HG03354 (cell line): ENCODE results near the gene MINDY3.

ENCODE experiments used
- ATAC-seq: cut with Tn5 transposase; IDR thresholded peaks from one replicate; pipeline ENCODE4 v1.9.1; 2021; ENCODE audit warnings: mild to moderate bottlenecking; ENCODE audit not compliant: unreplicated experiment, poor library complexity, severe bottlenecking

MINDY3 gene

GRCh38 chr10:15742836-15743235 lies 117.5 kb downstream of the MINDY3 start:
- ATAC-seq = no peak

- ATAC-seq = no peak
These were observed 118.2 kb downstream of the MINDY3 start for GRCh38 chr10:15742102-15742501.

DNA sequence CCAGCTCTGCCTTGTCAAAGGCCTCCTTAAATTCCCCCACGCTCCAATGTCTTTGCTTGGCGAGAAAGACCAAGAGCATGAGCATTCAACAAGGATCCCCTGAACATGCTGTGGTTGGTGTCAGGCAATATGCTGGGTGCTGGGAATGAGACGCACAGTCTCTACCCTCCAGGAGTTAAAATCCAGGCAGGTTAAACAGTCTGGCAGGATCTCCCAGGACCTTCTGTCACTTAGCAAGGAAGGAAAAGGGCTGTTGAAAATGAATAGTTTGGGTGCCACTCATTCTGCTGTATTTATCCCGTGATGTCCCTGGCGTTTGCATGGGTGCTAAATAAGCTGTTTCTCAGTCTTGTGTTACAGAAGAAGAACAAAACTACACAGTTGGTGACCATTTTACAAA lies 118.7 kb downstream of the MINDY3 start:
- ATAC-seq = no peak

DNA sequence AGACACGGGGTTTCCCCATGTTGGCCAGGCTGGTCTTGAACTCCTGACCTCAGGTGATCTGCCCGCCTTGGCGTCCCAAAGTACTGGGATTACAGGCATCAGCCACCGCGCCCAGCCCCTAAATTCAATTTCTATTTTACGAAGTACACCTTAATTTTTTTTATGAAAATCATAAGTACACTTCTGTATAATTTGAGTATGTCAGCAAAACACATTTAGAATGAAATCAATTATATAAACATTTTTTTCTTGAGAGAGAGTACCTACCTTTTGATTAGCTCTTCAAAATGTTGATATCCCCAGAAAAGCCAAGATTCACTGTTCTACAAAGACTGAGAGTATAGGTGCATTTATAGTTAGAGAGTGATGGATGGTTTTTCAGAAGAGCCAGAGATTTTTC lies 120.0 kb downstream of the MINDY3 start:
- no peak for ATAC-seq

DNA sequence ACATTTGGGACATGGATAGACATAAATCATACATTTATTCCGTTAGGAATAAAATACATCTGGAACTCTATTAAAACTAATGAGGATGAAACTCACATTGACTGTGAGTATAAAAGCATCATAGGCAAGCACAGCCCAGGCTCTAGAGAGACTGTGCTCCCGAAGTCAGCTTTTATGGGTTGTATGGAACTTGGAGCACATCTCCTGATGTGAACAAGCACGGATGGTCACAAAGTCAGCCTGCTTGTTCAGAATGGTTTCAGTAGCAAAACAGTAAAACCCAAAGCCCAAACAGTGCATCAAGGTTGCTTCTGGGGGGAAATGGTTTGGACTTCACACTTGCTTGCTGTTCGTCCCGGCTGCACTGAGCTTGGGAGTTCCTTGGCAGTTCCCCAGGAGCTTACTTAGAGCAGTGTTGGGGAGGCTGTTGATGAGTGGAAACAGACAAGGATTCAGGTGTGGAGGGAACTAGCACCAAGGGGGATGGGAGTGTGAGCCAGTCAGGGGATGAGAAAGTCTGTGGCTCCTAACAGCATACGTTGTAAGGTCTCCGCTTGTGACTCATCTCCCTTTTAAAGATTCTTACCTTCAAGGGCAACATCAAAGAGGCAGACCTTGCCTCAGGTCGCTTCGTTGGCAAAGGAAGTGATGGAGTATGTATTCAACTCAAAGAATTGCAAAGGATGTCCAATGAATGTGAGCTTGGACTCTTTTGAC lies 120.9 kb downstream of the MINDY3 start:
- ATAC-seq = no peak

DNA sequence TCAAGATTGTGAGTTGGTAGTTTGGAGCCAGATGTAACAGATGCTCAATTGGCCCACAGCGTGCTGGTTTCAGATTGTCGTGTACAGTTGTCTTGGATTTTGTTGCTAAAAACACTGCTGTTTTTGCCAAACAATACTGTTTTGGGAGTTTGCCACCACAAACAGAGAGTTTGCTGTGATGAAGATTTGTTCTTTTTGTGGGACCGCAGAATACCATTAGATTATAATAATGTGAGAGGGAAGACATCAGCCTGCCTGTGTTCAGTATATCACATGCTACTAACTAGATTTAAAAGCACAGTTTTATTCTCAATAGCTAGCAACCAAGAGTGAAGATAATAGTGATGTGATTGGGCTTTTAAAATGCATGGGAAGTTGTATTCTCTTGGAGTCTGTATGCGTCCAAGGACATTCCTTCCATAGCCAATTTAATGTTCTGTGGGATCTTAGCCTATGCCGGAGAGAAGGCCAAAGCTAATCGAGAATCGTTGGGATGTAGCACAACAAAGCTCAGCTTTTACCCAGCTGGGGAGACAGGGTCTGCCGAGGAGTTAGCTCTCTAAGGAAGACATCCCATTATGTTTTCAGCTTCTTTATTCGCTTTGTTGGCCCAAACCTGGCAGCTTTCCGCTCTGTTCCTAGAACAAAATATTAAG lies 121.9 kb downstream of the MINDY3 start:
- no peak for ATAC-seq

- ATAC-seq = no peak
These were observed 122.7 kb downstream of the MINDY3 start for GRCh38 chr10:15737656-15738055.

DNA sequence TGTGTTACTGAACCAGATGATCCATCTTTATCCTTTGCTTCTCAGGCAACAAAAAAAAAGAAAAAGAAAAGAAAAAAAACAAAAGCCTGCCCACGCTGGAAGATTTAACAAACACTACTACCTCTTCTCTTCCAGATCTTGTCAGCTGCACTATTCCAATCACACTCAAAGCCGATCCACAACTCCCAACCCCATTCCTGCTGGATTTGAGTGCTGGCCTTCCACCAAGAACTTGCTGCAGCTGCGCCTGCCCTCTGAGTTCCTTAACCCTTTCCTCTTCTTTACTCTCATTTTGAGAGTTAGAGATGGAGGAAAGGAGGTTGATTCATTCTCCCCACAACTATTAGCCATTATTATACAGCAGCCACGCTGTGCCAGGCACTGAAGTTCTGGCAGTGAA lies 124.5 kb downstream of the MINDY3 start:
- no peak for ATAC-seq

- ATAC-seq = no peak
These were observed 130.0 kb downstream of the MINDY3 start for GRCh38 chr10:15730341-15730740.

- ATAC-seq = no peak
These were observed 130.4 kb downstream of the MINDY3 start for GRCh38 chr10:15729890-15730289.
